ENCODE data around the gene BCL2L13. TPM values are rescaled to one million over a fixed set of nuclear protein-coding genes. Genes with fewer than 3 reads are reported as not detected.

BCL2L13 gene
- total RNA-seq, 1 experiment from 2014 or later: 56.9 TPM

GRCh38 chr22:17712441-17712840 is 73.9 kb downstream of the BCL2L13 start:
- Histone ChIP-seq H3K9ac (ENCODE audit: low read length) (no peak overlapping the region), H3K79me2 (ENCODE audit: low read length) (no peaks in the 10 kb centered on the region), H3K4me1 (ENCODE audit: low read length) (no peaks in the 10 kb centered on the region), H3K4me3 (ENCODE audit: low read length) (no peak overlapping the region), H3K4me2 (ENCODE audit: low read depth, low read length, poor library complexity, severe bottlenecking) (no peak overlapping the region), H3K36me3 (ENCODE audit: insufficient read depth, low read length) (no peaks in the 10 kb centered on the region), H3K27me3 (ENCODE audit: low read length) (no peaks in the 10 kb centered on the region), H2AFZ (ENCODE audit: low read length) (no peak overlapping the region), H3K27ac (ENCODE audit: low read length) (no peak overlapping the region), H3K9me2 (replicated peaks; ENCODE audit: insufficient read depth, low read length) (no peaks in the 10 kb centered on the region), H4K20me1 (ENCODE audit: insufficient read depth, low read depth, low read length) (no peaks in the 10 kb centered on the region), H3K9me3 (ENCODE audit: low read length) (no peaks in the 10 kb centered on the region)
- DNase-seq: no peak

GRCh38 chr22:17716529-17716928 is 78.0 kb downstream of the BCL2L13 start:
- Histone ChIP-seq H3K27me3 (ENCODE audit: low read length) (no peaks in the 10 kb centered on the region), H4K20me1 (ENCODE audit: insufficient read depth, low read depth, low read length) (no peaks in the 10 kb centered on the region), H3K4me2 (ENCODE audit: low read depth, low read length, poor library complexity, severe bottlenecking) (no peak overlapping the region), H3K9me3 (ENCODE audit: low read length) (no peaks in the 10 kb centered on the region), H3K4me1 (ENCODE audit: low read length) (no peaks in the 10 kb centered on the region), H2AFZ (ENCODE audit: low read length) (no peak overlapping the region), H3K9ac (ENCODE audit: low read length) (no peak overlapping the region), H3K4me3 (ENCODE audit: low read length) (no peak overlapping the region), H3K36me3 (ENCODE audit: insufficient read depth, low read length) (no peaks in the 10 kb centered on the region), H3K9me2 (replicated peaks; ENCODE audit: insufficient read depth, low read length) (no peaks in the 10 kb centered on the region), H3K27ac (ENCODE audit: low read length) (no peak overlapping the region), H3K79me2 (ENCODE audit: low read length) (no peaks in the 10 kb centered on the region)
- no peak for DNase-seq

- no peak overlapping the region for H3K4me3 ChIP-seq (ENCODE audit: low read length)
- no peaks in the 10 kb centered on the region for H3K36me3 ChIP-seq (ENCODE audit: insufficient read depth, low read length)
- H3K9me3 ChIP-seq (ENCODE audit: low read length): no peaks in the 10 kb centered on the region
- H2AFZ ChIP-seq (ENCODE audit: low read length): no peak overlapping the region
- no peaks in the 10 kb centered on the region for H3K27me3 ChIP-seq (ENCODE audit: low read length)
- no peak overlapping the region for H3K9ac ChIP-seq (ENCODE audit: low read length)
- no peak overlapping the region for H3K27ac ChIP-seq (ENCODE audit: low read length)
- no peak overlapping the region for H3K4me2 ChIP-seq (ENCODE audit: low read depth, low read length, poor library complexity, severe bottlenecking)
- no peaks in the 10 kb centered on the region for H3K79me2 ChIP-seq (ENCODE audit: low read length)
- DNase-seq: no peak
- H3K4me1 ChIP-seq (ENCODE audit: low read length): no peaks in the 10 kb centered on the region
- no peaks in the 10 kb centered on the region for H4K20me1 ChIP-seq (ENCODE audit: insufficient read depth, low read depth, low read length)
- no peaks in the 10 kb centered on the region for H3K9me2 ChIP-seq (replicated peaks; ENCODE audit: insufficient read depth, low read length)
These were observed 79.2 kb downstream of the BCL2L13 start for GRCh38 chr22:17717708-17718107.

GRCh38 chr22:17719911-17720310 is 81.4 kb downstream of the BCL2L13 start:
- H3K9ac ChIP-seq (ENCODE audit: low read length): no peak overlapping the region
- H3K36me3 ChIP-seq (ENCODE audit: insufficient read depth, low read length): no peaks in the 10 kb centered on the region
- no peaks in the 10 kb centered on the region for H3K9me3 ChIP-seq (ENCODE audit: low read length)
- H3K79me2 ChIP-seq (ENCODE audit: low read length): 0 out of 2 replicates have a peak, but pooled peaks cover 5% of the 10 kb centered on the region
- no peaks in the 10 kb centered on the region for H3K9me2 ChIP-seq (replicated peaks; ENCODE audit: insufficient read depth, low read length)
- no peak overlapping the region for H3K4me3 ChIP-seq (ENCODE audit: low read length)
- H4K20me1 ChIP-seq (ENCODE audit: insufficient read depth, low read depth, low read length): no peaks in the 10 kb centered on the region
- no peak overlapping the region for H3K27ac ChIP-seq (ENCODE audit: low read length)
- H3K4me2 ChIP-seq (ENCODE audit: low read depth, low read length, poor library complexity, severe bottlenecking): no peak overlapping the region
- DNase-seq: no peak
- H3K4me1 ChIP-seq (ENCODE audit: low read length): no peaks in the 10 kb centered on the region
- no peak overlapping the region for H2AFZ ChIP-seq (ENCODE audit: low read length)
- no peaks in the 10 kb centered on the region for H3K27me3 ChIP-seq (ENCODE audit: low read length)

- 0 out of 2 replicates have a peak, but pooled peaks cover 5% of the 10 kb centered on the region for H3K79me2 ChIP-seq (ENCODE audit: low read length)
- no peak overlapping the region for H3K4me2 ChIP-seq (ENCODE audit: low read depth, low read length, poor library complexity, severe bottlenecking)
- H3K9me2 ChIP-seq (replicated peaks; ENCODE audit: insufficient read depth, low read length): no peaks in the 10 kb centered on the region
- no peak overlapping the region for H3K9ac ChIP-seq (ENCODE audit: low read length)
- 0 out of 2 replicates have a peak, but pooled peaks cover 2% of the 10 kb centered on the region for H3K36me3 ChIP-seq (ENCODE audit: insufficient read depth, low read length)
- H4K20me1 ChIP-seq (ENCODE audit: insufficient read depth, low read depth, low read length): no peaks in the 10 kb centered on the region
- H3K4me1 ChIP-seq (ENCODE audit: low read length): no peaks in the 10 kb centered on the region
- no peaks in the 10 kb centered on the region for H3K27me3 ChIP-seq (ENCODE audit: low read length)
- no peaks in the 10 kb centered on the region for H3K9me3 ChIP-seq (ENCODE audit: low read length)
- no peak for DNase-seq
- H2AFZ ChIP-seq (ENCODE audit: low read length): no peak overlapping the region
- H3K4me3 ChIP-seq (ENCODE audit: low read length): no peak overlapping the region
- H3K27ac ChIP-seq (ENCODE audit: low read length): no peak overlapping the region
These were observed 85.7 kb downstream of the BCL2L13 start for GRCh38 chr22:17724241-17724640.

GRCh38 chr22:17724678-17725499 is 86.3 kb downstream of the BCL2L13 start:
- Histone ChIP-seq H3K27ac (ENCODE audit: low read length) (no peak overlapping the region), H3K27me3 (ENCODE audit: low read length) (no peaks in the 10 kb centered on the region), H3K79me2 (ENCODE audit: low read length) (0 out of 2 replicates have a peak, but pooled peaks cover 5% of the 10 kb centered on the region), H2AFZ (ENCODE audit: low read length) (no peak overlapping the region), H3K4me3 (ENCODE audit: low read length) (no peak overlapping the region), H3K4me1 (ENCODE audit: low read length) (no peaks in the 10 kb centered on the region), H4K20me1 (ENCODE audit: insufficient read depth, low read depth, low read length) (no peaks in the 10 kb centered on the region), H3K9ac (ENCODE audit: low read length) (no peak overlapping the region), H3K9me2 (replicated peaks; ENCODE audit: insufficient read depth, low read length) (no peaks in the 10 kb centered on the region), H3K36me3 (ENCODE audit: insufficient read depth, low read length) (0 out of 2 replicates have a peak, but pooled peaks cover 2% of the 10 kb centered on the region), H3K9me3 (ENCODE audit: low read length) (no peaks in the 10 kb centered on the region), H3K4me2 (ENCODE audit: low read depth, low read length, poor library complexity, severe bottlenecking) (no peak overlapping the region)
- no peak for DNase-seq

GRCh38 chr22:17725500-17725796 is 86.9 kb downstream of the BCL2L13 start:
- H4K20me1 ChIP-seq (ENCODE audit: insufficient read depth, low read depth, low read length): no peaks in the 10 kb centered on the region
- H3K4me3 ChIP-seq (ENCODE audit: low read length): no peak overlapping the region
- 0 out of 2 replicates have a peak, but pooled peaks cover 5% of the 10 kb centered on the region for H3K79me2 ChIP-seq (ENCODE audit: low read length)
- no peak overlapping the region for H3K4me2 ChIP-seq (ENCODE audit: low read depth, low read length, poor library complexity, severe bottlenecking)
- H3K9ac ChIP-seq (ENCODE audit: low read length): no peak overlapping the region
- no peak for DNase-seq
- 0 out of 2 replicates have a peak, but pooled peaks cover 2% of the 10 kb centered on the region for H3K36me3 ChIP-seq (ENCODE audit: insufficient read depth, low read length)
- H3K27ac ChIP-seq (ENCODE audit: low read length): no peak overlapping the region
- H3K9me2 ChIP-seq (replicated peaks; ENCODE audit: insufficient read depth, low read length): no peaks in the 10 kb centered on the region
- no peaks in the 10 kb centered on the region for H3K4me1 ChIP-seq (ENCODE audit: low read length)
- no peaks in the 10 kb centered on the region for H3K27me3 ChIP-seq (ENCODE audit: low read length)
- no peak overlapping the region for H2AFZ ChIP-seq (ENCODE audit: low read length)
- H3K9me3 ChIP-seq (ENCODE audit: low read length): no peaks in the 10 kb centered on the region

- Histone ChIP-seq H4K20me1 (ENCODE audit: insufficient read depth, low read depth, low read length) (no peaks in the 10 kb centered on the region), H3K9me3 (ENCODE audit: low read length) (no peaks in the 10 kb centered on the region), H3K9ac (ENCODE audit: low read length) (no peak overlapping the region), H3K27ac (ENCODE audit: low read length) (no peak overlapping the region), H3K36me3 (ENCODE audit: insufficient read depth, low read length) (0 out of 2 replicates have a peak, but pooled peaks cover 2% of the 10 kb centered on the region), H2AFZ (ENCODE audit: low read length) (no peak overlapping the region), H3K9me2 (replicated peaks; ENCODE audit: insufficient read depth, low read length) (no peaks in the 10 kb centered on the region), H3K4me2 (ENCODE audit: low read depth, low read length, poor library complexity, severe bottlenecking) (no peak overlapping the region), H3K79me2 (ENCODE audit: low read length) (0 out of 2 replicates have a peak, but pooled peaks cover 5% of the 10 kb centered on the region), H3K4me3 (ENCODE audit: low read length) (no peak overlapping the region), H3K4me1 (ENCODE audit: low read length) (no peaks in the 10 kb centered on the region), H3K27me3 (ENCODE audit: low read length) (no peaks in the 10 kb centered on the region)
- no peak for DNase-seq
These were observed 87.7 kb downstream of the BCL2L13 start for GRCh38 chr22:17726006-17726927.

All from Karpas-422 (cell line).